K562 (cell line): ENCODE results near the gene PSMD2. TPM values are rescaled to one million over a fixed set of nuclear protein-coding genes. Genes with fewer than 3 reads are reported as not detected.

Experiments
- ETS1 ChIP-seq: conservative IDR thresholded peaks from 2 replicates; pipeline ENCODE4 v1.6.1; 2011; ENCODE audit warnings: low read depth, mild to moderate bottlenecking, low read length; ENCODE audit not compliant: control insufficient read depth
- GABPA ChIP-seq: fragments of 200-800 bp; sonication (Bioruptor generic); conservative IDR thresholded peaks from 2 replicates; pipeline ENCODE4 v1.6.1; 2016; ENCODE audit warnings: low read depth, missing genetic modification characterization, missing compliant biosample characterization
- GABPB1 ChIP-seq: sonication (generic); formaldehyde crosslinking; IDR thresholded peaks from 2 replicates; pipeline ENCODE4 v1.8.0; 2022; ENCODE audit warnings: mild to moderate bottlenecking, missing genetic modification reagents
- HNRNPL ChIP-seq: fragments of 200-400 bp; formaldehyde crosslinking; IDR thresholded peaks from 2 replicates; pipeline ENCODE4 v1.6.1; 2017; ENCODE audit warnings: low read depth, mild to moderate bottlenecking, low read length
- KDM4B ChIP-seq, 2 experiments: fragments of 450-650 bp in 1 of 2; sonication (generic) in 1 of 2; IDR thresholded peaks; 2 replicates each; pipeline ENCODE4 v1.6.1; 2016 to 2017; ENCODE audit warnings: borderline replicate concordance in 2 of 2, antibody characterized with exemption in 1 of 2, low read depth in 1 of 2, mild to moderate bottlenecking in 1 of 2
- NFIC ChIP-seq: fragments of 450-650 bp; IDR thresholded peaks from 2 replicates; pipeline ENCODE4 v1.6.1; 2017; ENCODE audit warnings: mild to moderate bottlenecking, inconsistent platforms
- SAP30 ChIP-seq: fragments of 200-600 bp; sonication (generic); IDR thresholded peaks from 2 replicates; pipeline ENCODE4 v1.6.1; 2012; ENCODE audit warnings: borderline replicate concordance, low read depth, mild to moderate bottlenecking, moderate library complexity, low read length, control low read depth, inconsistent platforms; ENCODE audit not compliant: insufficient read depth, poor library complexity, severe bottlenecking
- SIN3A ChIP-seq, 2 experiments: fragments of 150-350 bp in 1 of 2; IDR thresholded peaks; 2 replicates each; pipeline ENCODE4 v1.6.1; 2011 to 2016; ENCODE audit warnings: borderline replicate concordance in 2 of 2, low read depth in 2 of 2, low read length in 2 of 2, mild to moderate bottlenecking in 2 of 2, moderate library complexity in 2 of 2; ENCODE audit not compliant: control insufficient read depth in 1 of 2
- SMAD4 ChIP-seq: fragments of 250-450 bp; sonication (Bioruptor Pico); conservative IDR thresholded peaks from 2 replicates; pipeline ENCODE4 v1.8.0; 2021; ENCODE audit warnings: inconsistent platforms, mild to moderate bottlenecking, moderate library complexity
- TCF3 ChIP-seq: sonication (generic); formaldehyde crosslinking; IDR thresholded peaks from 2 replicates; pipeline ENCODE4 v1.4.0; 2020; ENCODE audit warnings: mild to moderate bottlenecking, missing genetic modification reagents
- TGIF2 ChIP-seq: sonication (generic); formaldehyde crosslinking; IDR thresholded peaks from 2 replicates; pipeline ENCODE4 v1.8.1; 2022; ENCODE audit warnings: mild to moderate bottlenecking, missing genetic modification reagents, moderate library complexity
- ZBTB7A ChIP-seq: IDR thresholded peaks from 2 replicates; pipeline ENCODE4 v1.6.1; 2011; ENCODE audit warnings: low read depth, mild to moderate bottlenecking, low read length, moderate library complexity, borderline replicate concordance; ENCODE audit not compliant: control insufficient read depth
- ZC3H4 ChIP-seq: sonication (generic); formaldehyde crosslinking; IDR thresholded peaks from 2 replicates; pipeline ENCODE4 v1.9.0; 2021; ENCODE audit warnings: missing genetic modification reagents, borderline replicate concordance
- ZSCAN32 ChIP-seq: fragments of 450-650 bp; formaldehyde crosslinking; IDR thresholded peaks from 2 replicates; pipeline ENCODE4 v1.4.0; 2020; ENCODE audit warnings: mild to moderate bottlenecking, moderate library complexity
- polyA plus RNA-seq, 8 experiments: library from polyadenylated mRNA; depleted of rRNA in 4 of 8; stranded (reverse) in 5 of 8; unstranded in 3 of 8; fragments of >200 nt; fragmentation: Nextera tagmentation in 2 of 8; fragmentation: Illumina TruSeq in 1 of 8; extraction: Ambion mirVana in 2 of 8; extraction: Trizol in 1 of 8; gene quantifications; 2 replicates each; pipeline versions ENCODE4 v1.2.1 to v1.2.3, GENCODE V29; 2011 to 2014; ENCODE audit warnings: inconsistent platforms in 1 of 8, missing spikeins in 1 of 8
- total RNA-seq, 7 experiments: library from RNA; depleted of rRNA in 6 of 7; stranded (reverse); fragments of >200 nt in 6 of 7; fragmentation: Illumina TruSeq in 2 of 7; extraction: Trizol in 2 of 7; gene quantifications; 2 replicates each; pipeline versions ENCODE4 v1.2.1 to v1.2.3, GENCODE V29; 2011 to 2021; ENCODE audit warnings: low replicate concordance in 1 of 7
- TF ChIP-seq, protein P1 (sequence below), 2 experiments: fragments of 200-800 bp in 1 of 2; sonication (Bioruptor generic) in 1 of 2; sonication (generic) in 1 of 2; formaldehyde crosslinking in 1 of 2; IDR thresholded peaks in 1 of 2; conservative IDR thresholded peaks in 1 of 2; 2 replicates each; pipeline versions ENCODE4 v1.5.0 to v1.6.1; 2016 to 2020; ENCODE audit warnings: missing compliant biosample characterization in 1 of 2, missing genetic modification characterization in 1 of 2, missing genetic modification reagents in 1 of 2
- TF ChIP-seq, protein P2 (sequence below): fragments of 250-450 bp; sonication (Bioruptor Pico); IDR thresholded peaks from 2 replicates; pipeline ENCODE4 v1.8.0; 2021; ENCODE audit warnings: mild to moderate bottlenecking, moderate library complexity
- TF ChIP-seq, protein P3 (sequence below): fragments of 450-650 bp; IDR thresholded peaks from 2 replicates; pipeline ENCODE4 v1.6.1; 2016; ENCODE audit warnings: missing biosample characterization, missing genetic modification characterization

The PSMD2 gene
- total and polyA plus RNA-seq, 9 of the 15 experiments (the other 6 are each of a cell fraction or from before 2014, with no cell fraction given), result 152 to 484 (median 295) TPM

GRCh38 chr3:184314700-184315542, 15.9 kb downstream of the PSMD2 start (continued):
- TF ChIP-seq KDM4B (IDR thresholded peaks at IDR 0.05; ENCODE audit: borderline replicate concordance in 2 of 2, low read depth in 1 of 2), result peak in 1 of 2 experiments; percentile 38; a peak in 1 of 4 replicates
- TF ChIP-seq, protein P1, sequence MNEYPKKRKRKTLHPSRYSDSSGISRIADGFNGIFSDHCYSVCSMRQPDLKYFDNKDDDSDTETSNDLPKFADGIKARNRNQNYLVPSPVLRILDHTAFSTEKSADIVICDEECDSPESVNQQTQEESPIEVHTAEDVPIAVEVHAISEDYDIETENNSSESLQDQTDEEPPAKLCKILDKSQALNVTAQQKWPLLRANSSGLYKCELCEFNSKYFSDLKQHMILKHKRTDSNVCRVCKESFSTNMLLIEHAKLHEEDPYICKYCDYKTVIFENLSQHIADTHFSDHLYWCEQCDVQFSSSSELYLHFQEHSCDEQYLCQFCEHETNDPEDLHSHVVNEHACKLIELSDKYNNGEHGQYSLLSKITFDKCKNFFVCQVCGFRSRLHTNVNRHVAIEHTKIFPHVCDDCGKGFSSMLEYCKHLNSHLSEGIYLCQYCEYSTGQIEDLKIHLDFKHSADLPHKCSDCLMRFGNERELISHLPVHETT (CRISPR knock-in tag; conservative IDR thresholded peaks at IDR 0.05 in 1 of 2, IDR thresholded peaks at IDR 0.05 in 1 of 2), result peak; percentile 52 to 59; a peak in 2 of 4 replicates
- peak; percentile 65 for TF ChIP-seq GABPA (tag)
- peak; percentile 68; the same call in 1 of the 2 replicates for TF ChIP-seq ZBTB7A
- TF ChIP-seq, protein P2, sequence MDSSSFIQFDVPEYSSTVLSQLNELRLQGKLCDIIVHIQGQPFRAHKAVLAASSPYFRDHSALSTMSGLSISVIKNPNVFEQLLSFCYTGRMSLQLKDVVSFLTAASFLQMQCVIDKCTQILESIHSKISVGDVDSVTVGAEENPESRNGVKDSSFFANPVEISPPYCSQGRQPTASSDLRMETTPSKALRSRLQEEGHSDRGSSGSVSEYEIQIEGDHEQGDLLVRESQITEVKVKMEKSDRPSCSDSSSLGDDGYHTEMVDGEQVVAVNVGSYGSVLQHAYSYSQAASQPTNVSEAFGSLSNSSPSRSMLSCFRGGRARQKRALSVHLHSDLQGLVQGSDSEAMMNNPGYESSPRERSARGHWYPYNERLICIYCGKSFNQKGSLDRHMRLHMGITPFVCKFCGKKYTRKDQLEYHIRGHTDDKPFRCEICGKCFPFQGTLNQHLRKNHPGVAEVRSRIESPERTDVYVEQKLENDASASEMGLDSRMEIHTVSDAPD (CRISPR knock-in tag), result no peak
- TF ChIP-seq ETS1, result peak; percentile 52
- TF ChIP-seq GABPB1 (CRISPR knock-in tag), result no peak
- TF ChIP-seq SMAD4 (CRISPR knock-in tag), result no peak
- TF ChIP-seq, protein P3, sequence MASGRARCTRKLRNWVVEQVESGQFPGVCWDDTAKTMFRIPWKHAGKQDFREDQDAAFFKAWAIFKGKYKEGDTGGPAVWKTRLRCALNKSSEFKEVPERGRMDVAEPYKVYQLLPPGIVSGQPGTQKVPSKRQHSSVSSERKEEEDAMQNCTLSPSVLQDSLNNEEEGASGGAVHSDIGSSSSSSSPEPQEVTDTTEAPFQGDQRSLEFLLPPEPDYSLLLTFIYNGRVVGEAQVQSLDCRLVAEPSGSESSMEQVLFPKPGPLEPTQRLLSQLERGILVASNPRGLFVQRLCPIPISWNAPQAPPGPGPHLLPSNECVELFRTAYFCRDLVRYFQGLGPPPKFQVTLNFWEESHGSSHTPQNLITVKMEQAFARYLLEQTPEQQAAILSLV (tag), result no peak
- peak; percentile 71; the same call in 1 of the 2 replicates for TF ChIP-seq TGIF2 (CRISPR knock-in tag)
- peak; percentile 67 for TF ChIP-seq SAP30
- TF ChIP-seq ZC3H4 (CRISPR knock-in tag), result peak; percentile 49; the same call in 1 of the 2 replicates
- no peak for TF ChIP-seq TCF3 (CRISPR knock-in tag)
- peak; percentile 65 for TF ChIP-seq HNRNPL
- TF ChIP-seq SIN3A (IDR thresholded peaks at IDR 0.05; ENCODE audit: borderline replicate concordance in 2 of 2, control insufficient read depth in 1 of 2, low read depth in 2 of 2, low read length in 2 of 2), result peak; percentile 43 to 88; a peak in 3 of 4 replicates
- TF ChIP-seq NFIC, result peak; percentile 28; the same call in 1 of the 2 replicates
- no peak for TF ChIP-seq ZSCAN32 (CRISPR knock-in tag)
